Measurements from ENCODE around the gene MYG1. TPM values are rescaled to one million over a fixed set of nuclear protein-coding genes. Genes with fewer than 3 reads are reported as not detected.

MYG1 gene
- polyA plus RNA-seq, 1 donor (not counting 4 experiments of a cell fraction or from before 2014, with no cell fraction given) = 27.2 TPM

- Histone ChIP-seq H3K4me2 (ENCODE audit: control insufficient read depth, extremely low read depth, insufficient read depth, low read depth, low read length) (no peak overlapping the region), H3K9me3 (ENCODE audit: control insufficient read depth, low read depth, low read length) (no peaks in the 10 kb centered on the region), H3K4me3 (ENCODE audit: control insufficient read depth in 2 of 3, extremely low read depth in 1 of 3, insufficient read depth in 2 of 3, low read depth in 1 of 3, low read length in 3 of 3) (no peak overlapping the region), H2AFZ (ENCODE audit: control insufficient read depth, low read length) (no peak overlapping the region), H3K27ac (ENCODE audit: control insufficient read depth, insufficient read depth, low read length) (no peak overlapping the region), H3K36me3 (ENCODE audit: control insufficient read depth in 2 of 2, extremely low read depth in 1 of 2, insufficient read depth in 2 of 2, low read length in 2 of 2) (no peaks in the 10 kb centered on the region), H3K79me2 (ENCODE audit: control insufficient read depth, insufficient read depth, low read length) (no peaks in the 10 kb centered on the region), H3K27me3 (ENCODE audit: control insufficient read depth, extremely low read depth, insufficient read depth, low read length) (no peaks in the 10 kb centered on the region), H4K20me1 (ENCODE audit: control insufficient read depth, extremely low read depth, insufficient read depth, low read length) (no peaks in the 10 kb centered on the region), H3K9ac (ENCODE audit: control insufficient read depth, extremely low read depth, insufficient read depth, low read length) (no peak overlapping the region), H3K4me1 (ENCODE audit: control insufficient read depth, extremely low read depth, insufficient read depth, low read length) (peaks cover 4% of the 10 kb centered on the region), H3K9me1 (ENCODE audit: control insufficient read depth, extremely low read depth, insufficient read depth, low read length) (no peaks in the 10 kb centered on the region)
- FAIRE-seq = no peak
- TF ChIP-seq CTCF (optimal IDR thresholded peaks at IDR 0.05 in 1 of 3, IDR thresholded peaks at IDR 0.05 in 1 of 3, conservative IDR thresholded peaks at IDR 0.05 in 1 of 3; ENCODE audit: extremely low read depth in 1 of 3, insufficient read depth in 2 of 3, low read length in 3 of 3) = no peak
- TF ChIP-seq EZH2 (IDR thresholded peaks at IDR 0.05; ENCODE audit: low read length) = no peak
- no peak for DNase-seq (ENCODE audit: low read depth, low spot score)
- dilution Hi-C loops (cut with MboI; ENCODE audit: extremely low pct_ligation_motif_present, low sequenced_read_pairs) = no loop called here
Observed at GRCh38 chr12:53346491-53346890, 47.0 kb downstream of the MYG1 start.

- no peak overlapping the region for H3K4me3 ChIP-seq (ENCODE audit: control insufficient read depth in 2 of 3, extremely low read depth in 1 of 3, insufficient read depth in 2 of 3, low read depth in 1 of 3, low read length in 3 of 3)
- FAIRE-seq (no peak), DNase-seq (ENCODE audit: low read depth, low spot score) (no peak)
- dilution Hi-C loops (cut with MboI; ENCODE audit: extremely low pct_ligation_motif_present, low sequenced_read_pairs) = no loop called here
- H3K36me3 ChIP-seq (ENCODE audit: control insufficient read depth in 2 of 2, extremely low read depth in 1 of 2, insufficient read depth in 2 of 2, low read length in 2 of 2) = no peaks in the 10 kb centered on the region
- H3K9me1 ChIP-seq (ENCODE audit: control insufficient read depth, extremely low read depth, insufficient read depth, low read length) = no peaks in the 10 kb centered on the region
- H3K4me1 ChIP-seq (ENCODE audit: control insufficient read depth, extremely low read depth, insufficient read depth, low read length) = peaks cover 10% of the 10 kb centered on the region
- H3K79me2 ChIP-seq (ENCODE audit: control insufficient read depth, insufficient read depth, low read length) = no peaks in the 10 kb centered on the region
- no peak overlapping the region for H3K27ac ChIP-seq (ENCODE audit: control insufficient read depth, insufficient read depth, low read length)
- H4K20me1 ChIP-seq (ENCODE audit: control insufficient read depth, extremely low read depth, insufficient read depth, low read length) = no peaks in the 10 kb centered on the region
- no peak overlapping the region for H2AFZ ChIP-seq (ENCODE audit: control insufficient read depth, low read length)
- H3K4me2 ChIP-seq (ENCODE audit: control insufficient read depth, extremely low read depth, insufficient read depth, low read depth, low read length) = no peak overlapping the region
- TF ChIP-seq EZH2 (IDR thresholded peaks at IDR 0.05; ENCODE audit: low read length) (no peak), CTCF (optimal IDR thresholded peaks at IDR 0.05 in 1 of 3, IDR thresholded peaks at IDR 0.05 in 1 of 3, conservative IDR thresholded peaks at IDR 0.05 in 1 of 3; ENCODE audit: extremely low read depth in 1 of 3, insufficient read depth in 2 of 3, low read length in 3 of 3) (no peak)
- H3K27me3 ChIP-seq (ENCODE audit: control insufficient read depth, extremely low read depth, insufficient read depth, low read length) = no peaks in the 10 kb centered on the region
- H3K9ac ChIP-seq (ENCODE audit: control insufficient read depth, extremely low read depth, insufficient read depth, low read length) = no peak overlapping the region
- no peaks in the 10 kb centered on the region for H3K9me3 ChIP-seq (ENCODE audit: control insufficient read depth, low read depth, low read length)
Observed at GRCh38 chr12:53347905-53348304, 48.4 kb downstream of the MYG1 start.

Data from keratinocyte (primary cell).